Measurements from ENCODE around the gene ABCC1.

DNA sequence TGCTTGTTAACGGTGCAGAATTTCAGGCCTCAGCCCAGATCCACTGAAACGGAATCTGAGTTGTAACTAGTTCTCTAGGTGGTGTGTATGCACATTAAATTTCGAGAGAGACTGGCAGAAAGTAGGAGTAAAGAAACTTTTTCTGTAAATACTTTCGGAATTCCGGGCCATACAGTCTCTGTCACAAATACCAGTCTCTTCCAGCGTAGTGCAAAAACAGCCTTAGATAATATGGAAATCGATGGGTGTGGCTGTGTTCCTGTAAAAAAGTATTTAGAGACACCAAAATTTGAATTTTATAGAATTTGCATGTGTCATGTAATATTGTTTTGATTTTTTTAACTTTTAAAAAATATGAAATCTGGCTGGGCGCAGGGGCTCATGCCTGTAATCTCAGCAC is 109.7 kb downstream of the ABCC1 start:
- no peak for TF ChIP-seq POLR2A (IDR thresholded peaks at IDR 0.05)
- TF ChIP-seq POLR2AphosphoS5 (IDR thresholded peaks at IDR 0.05), result no peak
- TF ChIP-seq, protein P1, sequence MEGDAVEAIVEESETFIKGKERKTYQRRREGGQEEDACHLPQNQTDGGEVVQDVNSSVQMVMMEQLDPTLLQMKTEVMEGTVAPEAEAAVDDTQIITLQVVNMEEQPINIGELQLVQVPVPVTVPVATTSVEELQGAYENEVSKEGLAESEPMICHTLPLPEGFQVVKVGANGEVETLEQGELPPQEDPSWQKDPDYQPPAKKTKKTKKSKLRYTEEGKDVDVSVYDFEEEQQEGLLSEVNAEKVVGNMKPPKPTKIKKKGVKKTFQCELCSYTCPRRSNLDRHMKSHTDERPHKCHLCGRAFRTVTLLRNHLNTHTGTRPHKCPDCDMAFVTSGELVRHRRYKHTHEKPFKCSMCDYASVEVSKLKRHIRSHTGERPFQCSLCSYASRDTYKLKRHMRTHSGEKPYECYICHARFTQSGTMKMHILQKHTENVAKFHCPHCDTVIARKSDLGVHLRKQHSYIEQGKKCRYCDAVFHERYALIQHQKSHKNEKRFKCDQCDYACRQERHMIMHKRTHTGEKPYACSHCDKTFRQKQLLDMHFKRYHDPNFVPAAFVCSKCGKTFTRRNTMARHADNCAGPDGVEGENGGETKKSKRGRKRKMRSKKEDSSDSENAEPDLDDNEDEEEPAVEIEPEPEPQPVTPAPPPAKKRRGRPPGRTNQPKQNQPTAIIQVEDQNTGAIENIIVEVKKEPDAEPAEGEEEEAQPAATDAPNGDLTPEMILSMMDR (IDR thresholded peaks at IDR 0.05), result no peak
